Measurements from ENCODE around the gene ATP6V0B.

GRCh38 chr1:44014365-44015104 is 39.8 kb downstream of the ATP6V0B start:
- no peak for TF ChIP-seq EZH2 (IDR thresholded peaks at IDR 0.05; ENCODE audit: low read length, unreplicated experiment)
- TF ChIP-seq CTCF (conservative IDR thresholded peaks at IDR 0.05; ENCODE audit: low read depth, low read length): no peak
- TF ChIP-seq EZH2phosphoT487 (IDR thresholded peaks at IDR 0.05; ENCODE audit: borderline replicate concordance, low read length): no peak
